NCI-H146 treated with DMSO at 0.1 percent for 48 hours (cell line): ENCODE data around the gene KAZN.

Source experiments
- DNase-seq: peaks from one replicate; lab custom pipeline; 2025; ENCODE audit not compliant: unreplicated experiment; lab: John Stamatoyannopoulos, UW

Gene KAZN

DNA sequence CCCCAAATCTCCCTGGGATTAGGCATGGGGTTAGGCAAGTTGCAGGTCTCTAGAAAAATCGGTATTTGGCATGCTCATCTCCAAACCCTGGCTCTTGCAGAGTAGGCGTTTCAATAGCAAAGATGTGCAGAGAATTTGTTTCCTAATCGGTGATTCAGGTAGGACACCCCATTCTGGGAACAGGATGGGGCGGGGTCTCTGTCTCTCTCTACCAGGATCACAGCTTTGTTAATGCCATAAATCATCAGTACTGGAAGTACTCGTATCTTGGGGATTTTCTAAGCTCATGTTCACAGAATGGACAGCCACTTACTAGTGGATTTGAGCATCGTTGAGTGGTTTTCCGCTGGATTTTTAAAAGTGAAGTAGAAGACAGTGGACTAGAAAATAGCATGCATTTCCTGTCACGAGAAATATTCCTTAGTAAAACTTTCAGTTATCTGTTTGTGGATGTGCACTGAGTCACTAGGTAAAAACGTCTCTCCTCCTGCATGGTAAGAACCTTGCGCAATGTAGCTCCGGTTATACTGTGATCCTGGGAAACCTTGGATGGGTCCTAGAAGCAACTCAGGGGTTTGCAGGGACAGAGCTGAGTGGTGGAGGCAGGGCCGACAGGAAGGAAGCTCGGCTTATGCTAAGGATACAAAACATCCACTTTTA lies 560.2 kb downstream of the KAZN start:
- DNase-seq = no peak

DNA sequence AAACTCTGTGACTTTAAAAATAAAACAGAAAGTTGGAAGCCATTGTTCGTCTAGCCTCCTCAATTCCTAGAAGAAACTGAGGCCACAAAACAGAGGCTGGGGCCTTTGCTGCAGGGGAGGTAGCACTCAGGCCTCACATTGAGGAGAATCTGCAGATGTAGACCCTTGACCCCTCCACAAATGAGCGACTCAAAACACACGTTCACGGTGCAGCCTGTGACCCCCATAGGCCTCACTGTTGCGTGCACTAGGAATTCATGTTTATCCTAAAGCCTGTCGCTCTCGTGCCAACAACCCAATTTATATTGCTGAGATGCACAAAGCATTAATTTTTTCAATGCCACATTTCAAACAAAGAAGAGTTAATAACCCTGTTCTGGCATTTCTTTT lies 560.7 kb downstream of the KAZN start:
- no peak for DNase-seq

DNA sequence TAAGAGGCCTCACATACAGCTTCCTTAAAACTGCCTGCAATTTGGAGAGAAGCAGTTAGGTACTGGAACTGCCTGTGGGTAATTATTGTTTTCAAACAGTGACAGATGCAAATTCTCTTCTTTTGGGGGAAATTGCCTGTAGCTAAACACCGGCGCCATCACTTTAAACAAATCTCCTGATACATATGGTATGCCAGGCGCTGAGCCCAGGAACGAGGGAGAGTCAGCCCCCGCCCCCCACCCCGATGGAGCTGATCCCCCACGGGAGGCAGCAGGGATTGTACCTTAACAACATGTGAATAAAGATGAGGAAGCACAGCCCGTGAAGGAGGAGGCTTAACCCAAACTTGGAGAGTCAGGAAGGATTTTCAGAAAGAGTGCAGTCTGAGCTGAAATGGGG lies 562.1 kb downstream of the KAZN start:
- DNase-seq = no peak

DNA sequence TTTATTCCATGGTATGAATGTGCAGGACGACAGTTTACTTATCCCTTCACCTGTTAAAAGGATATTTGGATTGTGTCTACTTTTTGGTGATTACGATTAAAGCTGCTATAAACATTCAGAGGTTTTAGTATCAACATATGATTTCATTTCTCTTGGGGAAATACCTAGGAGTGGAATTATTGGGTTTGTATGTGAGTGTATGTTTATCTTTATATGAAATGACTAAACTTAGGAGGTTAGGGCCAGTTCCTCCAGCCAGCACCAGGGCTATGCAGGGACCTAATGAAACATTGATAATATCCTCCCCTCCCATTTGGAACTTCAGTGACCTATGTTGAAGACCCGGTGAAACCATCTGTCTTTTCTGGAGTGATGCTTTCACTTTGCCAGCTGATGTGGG lies 568.9 kb downstream of the KAZN start:
- DNase-seq = no peak
